IMR-90 (cell line): ENCODE results near the gene POU2F2. TPM values are rescaled to one million over a fixed set of nuclear protein-coding genes. Genes with fewer than 3 reads are reported as not detected.
A peak's percentile ranks its signal among the peaks of the same experiment; 100 is the strongest.

Experiments
- ATAC-seq: fragments of 200-7000 bp; cut with Tn5 transposase; 2 replicates; pipeline ENCODE4 v1.9.1; 2020; ENCODE audit warnings: low read depth, mild to moderate bottlenecking, moderate library complexity
- BruUV-seq: library from RNA; stranded (reverse); fragments of 400-500 nt; replicated peaks from 2 replicates; lab custom pipeline; 2021; lab: Mats Ljungman, UMichigan
- CTCF ChIA-PET: fragments of 300-600 bp; formaldehyde crosslinking; extraction: SDS; loops from one replicate; lab custom pipeline; 2021; ENCODE audit warnings: antibody characterized with exemption; lab: Yijun Ruan, JAX
- POLR2A ChIA-PET: fragments of 300-600 bp; sonication (Branson Sonifier 250); formaldehyde crosslinking; loops from one replicate; lab custom pipeline; 2022; ENCODE audit warnings: antibody characterized with exemption; ENCODE audit not compliant: unreplicated experiment; lab: Charles Lee
- DNase-seq: peaks from one replicate; pipeline ENCODE4 v3.0.0; 2013
- H2AFZ ChIP-seq: replicated peaks from 2 replicates; pipeline ENCODE3; 2013; ENCODE audit warnings: low read length, mild to moderate bottlenecking; ENCODE audit not compliant: poor library complexity
- H2AK5ac ChIP-seq: 2 replicates; pipeline ENCODE4 v1.6.1; 2013; ENCODE audit warnings: low read depth, low read length, inconsistent platforms
- H2AK9ac ChIP-seq: replicated peaks from 2 replicates; pipeline ENCODE3; 2013; ENCODE audit warnings: mild to moderate bottlenecking, low read depth, low read length, moderate library complexity; ENCODE audit not compliant: poor library complexity
- H2BK120ac ChIP-seq: 2 replicates; pipeline ENCODE4 v1.6.1; 2013; ENCODE audit warnings: low read depth, low read length, inconsistent platforms
- H2BK15ac ChIP-seq: 3 replicates; pipeline ENCODE4 v1.6.1; 2013; ENCODE audit warnings: low read depth, low read length, inconsistent platforms
- H2BK20ac ChIP-seq: 2 replicates; pipeline ENCODE4 v1.6.1; 2013; ENCODE audit warnings: low read depth, mild to moderate bottlenecking, inconsistent platforms, low read length, moderate library complexity
- H2BK5ac ChIP-seq: 2 replicates; pipeline ENCODE4 v1.6.1; 2013; ENCODE audit warnings: mild to moderate bottlenecking, low read depth, low read length, inconsistent platforms; ENCODE audit not compliant: poor library complexity, severe bottlenecking
- H3K14ac ChIP-seq: replicated peaks from 2 replicates; pipeline ENCODE4 v1.6.1; 2013; ENCODE audit warnings: low read depth, low read length, inconsistent platforms
- H3K18ac ChIP-seq: 2 replicates; pipeline ENCODE4 v1.6.1; 2013; ENCODE audit warnings: low read depth, low read length, control low read depth
- H3K23ac ChIP-seq: 2 replicates; pipeline ENCODE4 v1.6.1; 2013; ENCODE audit warnings: low read depth, low read length, inconsistent platforms
- H3K27ac ChIP-seq: 2 replicates; pipeline ENCODE4 v1.5.1; 2013; ENCODE audit warnings: mild to moderate bottlenecking, control low read depth, low read length; ENCODE audit not compliant: insufficient read depth
- H3K27me3 ChIP-seq: 2 replicates; pipeline ENCODE4 v1.6.1; 2013; ENCODE audit warnings: low read length; ENCODE audit not compliant: control insufficient read depth, insufficient read depth
- H3K36me3 ChIP-seq: 2 replicates; pipeline ENCODE4 v1.6.1; 2013; ENCODE audit warnings: low read length, mixed read lengths; ENCODE audit not compliant: control insufficient read depth, insufficient read depth
- H3K4ac ChIP-seq: 2 replicates; pipeline ENCODE4 v1.6.1; 2013; ENCODE audit warnings: low read depth, low read length, inconsistent platforms
- H3K4me1 ChIP-seq: 2 replicates; pipeline ENCODE4 v1.6.1; 2013; ENCODE audit warnings: low read length, mixed read lengths; ENCODE audit not compliant: control insufficient read depth, insufficient read depth
- H3K4me2 ChIP-seq: 2 replicates; pipeline ENCODE4 v1.6.1; 2013; ENCODE audit warnings: low read depth, mild to moderate bottlenecking, control low read depth, low read length, moderate library complexity
- H3K4me3 ChIP-seq: 2 replicates; pipeline ENCODE4 v1.5.1; 2013; ENCODE audit warnings: low read depth, mild to moderate bottlenecking, control low read depth, low read length, moderate library complexity; ENCODE audit not compliant: insufficient read depth
- H3K56ac ChIP-seq: 2 replicates; pipeline ENCODE4 v1.6.1; 2013; ENCODE audit warnings: low read length, inconsistent platforms; ENCODE audit not compliant: insufficient read depth; ENCODE audit errors: extremely low read depth
- H3K79me1 ChIP-seq, 2 experiments: 2 replicates each; pipeline ENCODE4 v1.6.1; 2013; ENCODE audit warnings: low read length in 2 of 2, inconsistent platforms in 1 of 2, low read depth in 1 of 2
- H3K9ac ChIP-seq: 2 replicates; pipeline ENCODE4 v1.6.1; 2013; ENCODE audit warnings: low read depth, low read length, control low read depth
- H3K9me1 ChIP-seq: 2 replicates; pipeline ENCODE4 v1.6.1; 2013; ENCODE audit warnings: low read length, inconsistent platforms; ENCODE audit not compliant: insufficient read depth
- H3K9me3 ChIP-seq: 2 replicates; pipeline ENCODE4 v1.6.1; 2013; ENCODE audit warnings: low read length; ENCODE audit not compliant: control insufficient read depth, insufficient read depth
- H4K20me1 ChIP-seq: 2 replicates; pipeline ENCODE4 v1.6.1; 2013; ENCODE audit warnings: low read length, inconsistent platforms; ENCODE audit not compliant: insufficient read depth
- H4K5ac ChIP-seq: 2 replicates; pipeline ENCODE4 v1.6.1; 2013; ENCODE audit warnings: mild to moderate bottlenecking, low read depth, low read length, control low read depth
- H4K8ac ChIP-seq, 2 experiments: 2 replicates each; pipeline ENCODE4 v1.6.1; 2013; ENCODE audit warnings: low read depth in 2 of 2, low read length in 2 of 2, control low read depth in 1 of 2, inconsistent platforms in 1 of 2
- H4K91ac ChIP-seq: 2 replicates; pipeline ENCODE4 v1.6.1; 2013; ENCODE audit warnings: low read depth, low read length, inconsistent platforms; ENCODE audit not compliant: insufficient read depth
- BHLHE40 ChIP-seq: fragments of 150-350 bp; IDR thresholded peaks from 2 replicates; pipeline ENCODE4 v1.6.1; 2016; ENCODE audit warnings: mild to moderate bottlenecking, low read depth, low read length
- CHD1 ChIP-seq: IDR thresholded peaks from 2 replicates; pipeline ENCODE4 v1.6.1; 2012; ENCODE audit warnings: low read depth, low read length, improper control_type of control experiment
- MAFK ChIP-seq: IDR thresholded peaks from 2 replicates; pipeline ENCODE4 v1.6.1; 2012; ENCODE audit warnings: low read depth, low read length, improper control_type of control experiment
- MAZ ChIP-seq: IDR thresholded peaks from 2 replicates; pipeline ENCODE4 v1.6.1; 2012; ENCODE audit warnings: low read depth, mild to moderate bottlenecking, low read length, improper control_type of control experiment, moderate library complexity, borderline replicate concordance
- MXI1 ChIP-seq: IDR thresholded peaks from 2 replicates; pipeline ENCODE4 v1.6.1; 2012; ENCODE audit warnings: low read depth, mild to moderate bottlenecking, low read length, moderate library complexity, borderline replicate concordance
- NFE2L2 ChIP-seq: fragments of 150-350 bp; IDR thresholded peaks from 2 replicates; pipeline ENCODE4 v1.6.1; 2016; ENCODE audit warnings: low read depth, mild to moderate bottlenecking, low read length
- POLR2A ChIP-seq: IDR thresholded peaks from 2 replicates; pipeline ENCODE4 v1.6.1; 2012; ENCODE audit warnings: mild to moderate bottlenecking, low read depth, low read length
- RFX5 ChIP-seq: IDR thresholded peaks from 2 replicates; pipeline ENCODE4 v1.8.0; 2012; ENCODE audit warnings: low read depth, mild to moderate bottlenecking, low read length, moderate library complexity
- SMC3 ChIP-seq: fragments of 150-350 bp; IDR thresholded peaks from 2 replicates; pipeline ENCODE4 v1.6.1; 2016; ENCODE audit warnings: low read depth, mild to moderate bottlenecking, antibody characterized with exemption, low read length, moderate library complexity
- WGBS, 2 experiments: methylation state at CpG; one replicate each; pipeline versions ENCODE4 v1.1.5 to v1.1.7; 2013; ENCODE audit warnings: missing lambda C conversion rate in 2 of 2; ENCODE audit not compliant: insufficient read length in 1 of 2; ENCODE audit errors: extremely low coverage in 2 of 2; 5-methylcytosine and 5-hydroxymethylcytosine counted together
- dilution Hi-C: fragments of 300-500 bp; cut with HindIII; formaldehyde crosslinking; loops from one replicate; pipeline ENCODE4 v1.14.3; 2018; ENCODE audit warnings: low sequenced_read_pairs; ENCODE audit not compliant: unreplicated experiment
- in situ Hi-C: fragments of 300-500 bp; cut with MboI; formaldehyde crosslinking; loops from 3 replicates; pipeline ENCODE4 v1.14.3; 2019; ENCODE audit warnings: low sequenced_read_pairs, inconsistent platforms, mixed read lengths
- intact Hi-C: fragments of 100-400 bp; cut with micrococcal nuclease; formaldehyde crosslinking; loops from 2 replicates; pipeline ENCODE4 v1.10.0; 2022
- polyA plus RNA-seq, 3 experiments: library from polyadenylated mRNA; depleted of rRNA; stranded (reverse); fragments of >200 nt; gene quantifications; 2 replicates each; pipeline ENCODE4 v1.2.3, GENCODE V29; 2012; ENCODE audit warnings: low replicate concordance in 1 of 3
- total RNA-seq: library from RNA; depleted of rRNA; stranded (reverse); fragments of >200 nt; gene quantifications from 2 replicates; pipeline ENCODE4 v1.2.3, GENCODE V29; 2012
- TF ChIP-seq, protein P1 (sequence below): fragments of 150-350 bp; IDR thresholded peaks from 2 replicates; pipeline ENCODE4 v1.6.1; 2017; ENCODE audit warnings: mild to moderate bottlenecking, antibody characterized with exemption, low read length, low read depth

Gene POU2F2
- total and polyA plus RNA-seq, 2 of the 4 experiments (the other 2 are of a cell fraction), result 0.54 to 5.0 TPM

GRCh38 chr19:42116308-42117075, 15.8 kb downstream of the POU2F2 start (continued):
- TF ChIP-seq NFE2L2, result no peak

DNA sequence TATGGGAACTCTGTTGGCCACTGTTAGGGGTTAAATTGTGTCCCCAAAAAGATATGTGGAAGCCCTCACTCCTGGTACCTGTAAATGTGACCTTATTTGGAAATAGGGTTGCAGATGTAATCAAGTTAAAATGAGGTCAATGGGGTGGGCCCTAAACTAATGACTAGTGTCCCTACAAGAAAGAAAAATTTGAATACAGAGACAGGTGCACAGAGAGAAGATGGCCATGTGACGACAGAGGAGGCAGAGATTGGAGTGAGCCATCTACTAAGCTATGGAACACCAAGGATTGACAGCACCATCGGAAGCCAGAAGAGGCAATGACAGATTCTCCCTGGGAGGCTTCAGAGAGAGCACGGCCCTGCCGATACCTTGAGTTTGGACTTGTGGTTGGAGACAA, 16.5 kb downstream of the POU2F2 start:
- H2BK120ac ChIP-seq, result peak overlapping the region; percentile 33; the same call in 1 of the 2 replicates
- WGBS, 2 experiments, result 80% methylated on average over 2 of the region's 4 CpGs; no CpG with 5 or more reads in 1 of the 2 experiments

More for the DNA sequence above, 16.5 kb downstream of the POU2F2 start:
- dilution Hi-C loops (no loop called here), intact Hi-C loops (no loop called here), in situ Hi-C loops (loop anchor here (10.0 kb wide), 1 partner anchor 279 kb away; the partner anchor contains the start of gene CNFN)
- Histone ChIP-seq H3K18ac (no peak overlapping the region), H2AK5ac (peak overlapping the region; percentile 48; the same call in 1 of the 2 replicates), H2BK15ac (peak overlapping the region; percentile 59; the same call in 1 of the 3 replicates), H2AK9ac (no peak overlapping the region), H3K4me2 (no peak overlapping the region), H3K4me3 (no peak overlapping the region), H3K79me1 (peaks cover 3 to 23% of the 10 kb centered on the region in 2 experiments; a peak in 3 of 4 replicates), H3K23ac (no peak overlapping the region), H3K36me3 (no peaks in the 10 kb centered on the region), H3K9me3 (no peaks in the 10 kb centered on the region), H3K27me3 (no peaks in the 10 kb centered on the region), H2AFZ (no peak overlapping the region), H3K9ac (no peak overlapping the region), H3K27ac (no peak overlapping the region), H3K4me1 (peaks cover 21% of the 10 kb centered on the region), H4K91ac (no peak overlapping the region), H2BK5ac (no peak overlapping the region), H4K5ac (no peak overlapping the region), H3K4ac (no peak overlapping the region), H3K56ac (no peak overlapping the region), H2BK20ac (peak overlapping the region; percentile 30; the same call in 1 of the 2 replicates), H4K20me1 (no peaks in the 10 kb centered on the region), H4K8ac (no peak overlapping the region), H3K9me1 (peaks cover 28% of the 10 kb centered on the region), H3K14ac (no peak overlapping the region)
- POLR2A ChIA-PET, result no interaction called here
- no TSS peak for BruUV-seq
- CTCF ChIA-PET, result no interaction called here
- TF ChIP-seq MAFK (no peak), CHD1 (no peak), POLR2A (no peak), NFE2L2 (no peak), MAZ (no peak), MXI1 (no peak), SMC3 (no peak), BHLHE40 (no peak), RFX5 (no peak)
- TF ChIP-seq, protein P1, sequence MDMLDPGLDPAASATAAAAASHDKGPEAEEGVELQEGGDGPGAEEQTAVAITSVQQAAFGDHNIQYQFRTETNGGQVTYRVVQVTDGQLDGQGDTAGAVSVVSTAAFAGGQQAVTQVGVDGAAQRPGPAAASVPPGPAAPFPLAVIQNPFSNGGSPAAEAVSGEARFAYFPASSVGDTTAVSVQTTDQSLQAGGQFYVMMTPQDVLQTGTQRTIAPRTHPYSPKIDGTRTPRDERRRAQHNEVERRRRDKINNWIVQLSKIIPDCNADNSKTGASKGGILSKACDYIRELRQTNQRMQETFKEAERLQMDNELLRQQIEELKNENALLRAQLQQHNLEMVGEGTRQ, result no peak; the same call in 1 of the 2 replicates
- DNase-seq (no peak), ATAC-seq (no peak)
